ENCODE results near the gene NGFR.

DNA sequence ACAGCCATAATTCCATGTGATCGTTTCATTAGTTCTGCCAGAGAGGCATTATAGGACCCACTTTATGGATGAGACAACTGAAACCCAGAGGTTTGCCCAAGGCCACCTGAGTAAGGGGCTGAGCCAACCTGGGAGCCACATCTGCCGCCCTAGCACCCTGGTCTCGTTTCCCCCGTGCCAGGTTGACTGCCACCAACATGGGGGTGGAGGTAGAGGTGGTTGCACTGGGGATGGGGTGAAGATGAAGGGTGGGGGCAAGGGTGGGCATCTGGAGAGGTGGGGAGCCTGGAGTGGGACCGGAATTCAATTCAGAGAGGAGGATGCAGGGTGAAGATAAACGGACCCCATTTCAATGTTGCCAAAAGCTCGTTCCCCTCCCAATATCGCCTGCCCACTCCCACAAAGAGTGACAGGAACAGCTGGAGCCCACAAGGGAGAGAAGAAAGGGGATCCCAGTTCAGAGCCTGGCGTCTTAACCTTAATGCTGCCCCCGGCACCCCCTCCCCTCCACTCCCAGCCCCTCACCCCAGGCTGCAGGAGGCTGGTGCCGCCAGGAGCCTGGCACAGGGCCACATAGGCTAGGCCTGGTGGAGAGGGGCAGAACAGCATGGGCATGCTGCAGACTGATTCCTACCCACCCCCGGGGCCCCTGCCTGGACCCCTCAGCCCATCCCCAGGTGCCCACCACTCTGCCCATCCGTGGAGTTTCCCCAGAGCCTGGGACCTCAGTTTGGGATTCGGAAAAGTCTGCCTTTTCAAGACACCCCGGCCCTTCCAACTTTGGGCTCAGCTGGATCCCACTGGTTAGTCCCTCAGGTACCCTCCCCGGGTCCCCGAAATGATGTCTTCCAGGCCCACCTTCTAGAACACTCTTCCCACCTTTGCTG, 29.6 kb downstream of the NGFR start:
- TF ChIP-seq SRSF9 (IDR thresholded peaks at IDR 0.05; ENCODE audit: borderline replicate concordance, low read depth, low read length) (no peak), SAP30 (IDR thresholded peaks at IDR 0.05; ENCODE audit: borderline replicate concordance, insufficient read depth, low read depth, low read length, poor library complexity, severe bottlenecking) (no peak), PCBP2 (IDR thresholded peaks at IDR 0.05; ENCODE audit: low read depth, low read length, poor library complexity, severe bottlenecking) (no peak), CHD2 (IDR thresholded peaks at IDR 0.05; ENCODE audit: low read depth, low read length) (no peak)
